DND-41 (cell line): ENCODE measurements around the gene U2SURP.

Experiments used
- EZH2 ChIP-seq: IDR thresholded peaks from 3 replicates; pipeline ENCODE4 v1.6.1; 2012; ENCODE audit warnings: borderline replicate concordance, low read depth, mild to moderate bottlenecking, moderate library complexity, low read length, inconsistent platforms; ENCODE audit not compliant: severe bottlenecking
- TF ChIP-seq, protein P1 (sequence below): IDR thresholded peaks from 2 replicates; pipeline ENCODE4 v1.5.1; 2012; ENCODE audit warnings: borderline replicate concordance, low read length, moderate library complexity, mild to moderate bottlenecking; ENCODE audit not compliant: poor library complexity, severe bottlenecking; ENCODE audit errors: extremely low read depth

DNA sequence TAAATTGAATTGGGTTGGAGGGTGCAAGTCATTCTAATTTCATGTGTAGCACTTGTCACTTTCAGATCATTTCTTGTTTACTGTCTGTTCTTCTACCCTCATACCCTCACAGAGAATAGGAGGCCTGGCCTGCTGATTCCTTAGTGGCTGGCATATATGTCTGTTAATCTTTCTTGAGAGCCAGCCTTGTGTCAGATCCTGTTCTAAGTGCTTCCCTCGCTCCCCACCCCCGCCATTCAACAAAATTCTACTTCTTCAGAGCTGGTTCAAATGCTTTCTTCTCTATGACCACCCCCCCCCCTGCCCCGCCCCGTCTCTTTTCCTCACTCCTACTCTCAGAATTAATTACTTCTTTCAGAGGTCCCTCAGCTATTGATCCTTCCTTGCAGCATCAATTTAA, 1.5 kb upstream of the U2SURP start:
- TF ChIP-seq, protein P1, sequence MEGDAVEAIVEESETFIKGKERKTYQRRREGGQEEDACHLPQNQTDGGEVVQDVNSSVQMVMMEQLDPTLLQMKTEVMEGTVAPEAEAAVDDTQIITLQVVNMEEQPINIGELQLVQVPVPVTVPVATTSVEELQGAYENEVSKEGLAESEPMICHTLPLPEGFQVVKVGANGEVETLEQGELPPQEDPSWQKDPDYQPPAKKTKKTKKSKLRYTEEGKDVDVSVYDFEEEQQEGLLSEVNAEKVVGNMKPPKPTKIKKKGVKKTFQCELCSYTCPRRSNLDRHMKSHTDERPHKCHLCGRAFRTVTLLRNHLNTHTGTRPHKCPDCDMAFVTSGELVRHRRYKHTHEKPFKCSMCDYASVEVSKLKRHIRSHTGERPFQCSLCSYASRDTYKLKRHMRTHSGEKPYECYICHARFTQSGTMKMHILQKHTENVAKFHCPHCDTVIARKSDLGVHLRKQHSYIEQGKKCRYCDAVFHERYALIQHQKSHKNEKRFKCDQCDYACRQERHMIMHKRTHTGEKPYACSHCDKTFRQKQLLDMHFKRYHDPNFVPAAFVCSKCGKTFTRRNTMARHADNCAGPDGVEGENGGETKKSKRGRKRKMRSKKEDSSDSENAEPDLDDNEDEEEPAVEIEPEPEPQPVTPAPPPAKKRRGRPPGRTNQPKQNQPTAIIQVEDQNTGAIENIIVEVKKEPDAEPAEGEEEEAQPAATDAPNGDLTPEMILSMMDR, result no peak
- no peak for TF ChIP-seq EZH2
